Esophagus (tissue), 2 donors: ENCODE results near the gene EEFSEC. TPM values are rescaled to one million over a fixed set of nuclear protein-coding genes. Genes with fewer than 3 reads are reported as not detected.

Source experiments
- H3K27ac ChIP-seq, 2 donors: one replicate each; pipeline ENCODE4 v1.5.1; 2013; ENCODE audit warnings: low read depth in 2 of 2, mild to moderate bottlenecking in 2 of 2, inconsistent platforms in 1 of 2, low read length in 1 of 2, moderate library complexity in 1 of 2
- H3K27me3 ChIP-seq, 2 donors: one replicate each; pipeline ENCODE4 v1.6.1; 2013; ENCODE audit warnings: low read length in 2 of 2, control low read depth in 1 of 2, mild to moderate bottlenecking in 1 of 2; ENCODE audit not compliant: insufficient read depth in 2 of 2, control insufficient read depth in 1 of 2
- H3K36me3 ChIP-seq, 2 donors: one replicate each; pipeline ENCODE4 v1.6.1; 2013; ENCODE audit warnings: low read length in 1 of 2; ENCODE audit not compliant: control insufficient read depth in 2 of 2, insufficient read depth in 2 of 2
- H3K4me1 ChIP-seq, 2 donors: one replicate each; pipeline ENCODE4 v1.6.1; 2013; ENCODE audit warnings: low read length in 1 of 2; ENCODE audit not compliant: control insufficient read depth in 2 of 2, insufficient read depth in 2 of 2
- H3K4me3 ChIP-seq, 2 donors: one replicate each; pipeline ENCODE4 v1.5.1; 2013; ENCODE audit warnings: low read length in 2 of 2, mild to moderate bottlenecking in 2 of 2, low read depth in 1 of 2, moderate library complexity in 1 of 2
- H3K9me3 ChIP-seq, 2 donors: one replicate each; pipeline ENCODE4 v1.6.1; 2013; ENCODE audit warnings: mild to moderate bottlenecking in 2 of 2, low read depth in 1 of 2, low read length in 1 of 2, moderate library complexity in 1 of 2; ENCODE audit not compliant: control insufficient read depth in 2 of 2, insufficient read depth in 1 of 2
- WGBS, 2 donors: extraction: QIAGEN DNeasy Blood & Tissue Kit; methylation state at CpG; one replicate each; pipeline ENCODE4 v1.1.7; 2013; 5-methylcytosine and 5-hydroxymethylcytosine counted together
- polyA plus RNA-seq, 2 donors: library from polyadenylated mRNA; stranded (reverse); fragments of 200-250 nt; gene quantifications; one replicate each; pipeline ENCODE4 v1.2.3, GENCODE V29; 2013
- donor health status: healthy with polysubstance abuse.
- donor health status: Bipolar disorder and iron deficiency.

Gene EEFSEC
- polyA plus RNA-seq, 2 donors = 6.1 to 10.0 TPM

DNA sequence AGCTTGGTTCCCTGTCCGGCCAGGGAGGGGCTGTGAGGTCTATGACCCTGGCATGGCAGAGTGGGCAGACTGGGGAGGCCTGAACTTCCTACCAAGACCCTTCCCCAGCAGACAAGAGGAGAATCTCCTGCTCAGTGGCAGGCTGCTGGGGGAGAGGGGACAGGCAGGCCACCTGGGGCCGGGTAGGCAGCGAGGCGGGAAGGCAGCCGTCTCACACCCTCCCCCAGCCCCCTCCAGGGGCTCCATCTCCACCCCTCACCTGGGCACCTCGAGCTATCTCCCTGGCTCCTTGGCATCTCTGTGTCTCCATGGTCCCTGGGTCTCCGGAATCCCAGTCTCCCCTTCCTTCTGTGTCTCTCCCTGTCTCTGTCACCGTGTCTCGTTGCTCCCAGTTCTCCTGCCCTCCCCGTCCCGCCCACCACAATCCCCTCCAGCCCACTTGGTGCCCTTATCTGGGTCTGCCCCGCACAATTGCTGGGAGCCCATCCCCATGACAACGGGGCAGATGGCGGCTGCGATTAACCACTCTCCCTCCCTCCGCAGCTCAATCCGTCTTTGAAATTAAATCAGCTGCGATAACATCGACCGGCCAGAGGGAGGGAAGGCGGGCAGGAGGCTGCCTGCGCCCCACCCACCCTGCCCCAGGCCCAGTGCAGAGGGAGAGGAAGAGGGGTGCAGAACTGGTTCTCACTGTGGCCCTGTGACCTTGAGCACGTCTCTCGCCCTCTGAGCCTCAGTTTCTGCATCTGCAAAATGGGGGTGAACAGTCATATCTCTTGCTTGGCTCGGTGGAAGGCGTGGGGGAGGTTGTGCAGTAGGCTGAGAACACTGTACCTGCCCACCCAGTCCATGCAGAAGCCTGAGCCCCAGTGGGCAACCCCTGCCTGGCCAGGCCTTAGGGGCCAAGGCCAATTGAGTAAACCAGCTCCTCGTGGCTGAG lies 303.8 kb downstream of the EEFSEC start:
- Histone ChIP-seq H3K27me3 (no peaks in the 10 kb centered on the region), H3K27ac (no peak overlapping the region), H3K36me3 (no peaks in the 10 kb centered on the region), H3K9me3 (peaks cover 0 to 3% of the 10 kb centered on the region in 2 donors), H3K4me1 (no peaks in the 10 kb centered on the region), H3K4me3 (no peak overlapping the region)
- WGBS, 2 donors = 40 to 53% methylated on average over 27 of the region's 27 CpGs

GRCh38 chr3:128457937-128458336 lies 304.7 kb downstream of the EEFSEC start:
- H3K4me3 ChIP-seq = no peak overlapping the region
- H3K4me1 ChIP-seq = no peaks in the 10 kb centered on the region
- no peak overlapping the region for H3K27ac ChIP-seq
- H3K27me3 ChIP-seq = no peaks in the 10 kb centered on the region
- peaks cover 0 to 3% of the 10 kb centered on the region in 2 donors for H3K9me3 ChIP-seq
- no peaks in the 10 kb centered on the region for H3K36me3 ChIP-seq
- WGBS, 2 donors = 80 to 84% methylated on average over 12 of the region's 12 CpGs

Other genes with a start within 250 kb of the EEFSEC start
- under 1 TPM; 0.06 to 0.13 TPM for gene KBTBD12, start 238.2 kb upstream of the EEFSEC start, polyA plus RNA-seq
- 10 to 100 TPM; 52.6 to 80.1 TPM for gene SEC61A1, start 101.0 kb upstream of the EEFSEC start, polyA plus RNA-seq
- gene RUVBL1, start 29.7 kb upstream of the EEFSEC start, polyA plus RNA-seq = 10 to 100 TPM in 1 of 2 donors, 1 to 10 TPM in 1; 7.5 to 32.5 TPM